Measurements from ENCODE around the gene NGEF.
"Not testable (repeated sequence)": the region's sequence is repeated elsewhere in the genome, so short reads cannot be mapped to it uniquely, and the experiment has no call there.

NGEF gene

DNA sequence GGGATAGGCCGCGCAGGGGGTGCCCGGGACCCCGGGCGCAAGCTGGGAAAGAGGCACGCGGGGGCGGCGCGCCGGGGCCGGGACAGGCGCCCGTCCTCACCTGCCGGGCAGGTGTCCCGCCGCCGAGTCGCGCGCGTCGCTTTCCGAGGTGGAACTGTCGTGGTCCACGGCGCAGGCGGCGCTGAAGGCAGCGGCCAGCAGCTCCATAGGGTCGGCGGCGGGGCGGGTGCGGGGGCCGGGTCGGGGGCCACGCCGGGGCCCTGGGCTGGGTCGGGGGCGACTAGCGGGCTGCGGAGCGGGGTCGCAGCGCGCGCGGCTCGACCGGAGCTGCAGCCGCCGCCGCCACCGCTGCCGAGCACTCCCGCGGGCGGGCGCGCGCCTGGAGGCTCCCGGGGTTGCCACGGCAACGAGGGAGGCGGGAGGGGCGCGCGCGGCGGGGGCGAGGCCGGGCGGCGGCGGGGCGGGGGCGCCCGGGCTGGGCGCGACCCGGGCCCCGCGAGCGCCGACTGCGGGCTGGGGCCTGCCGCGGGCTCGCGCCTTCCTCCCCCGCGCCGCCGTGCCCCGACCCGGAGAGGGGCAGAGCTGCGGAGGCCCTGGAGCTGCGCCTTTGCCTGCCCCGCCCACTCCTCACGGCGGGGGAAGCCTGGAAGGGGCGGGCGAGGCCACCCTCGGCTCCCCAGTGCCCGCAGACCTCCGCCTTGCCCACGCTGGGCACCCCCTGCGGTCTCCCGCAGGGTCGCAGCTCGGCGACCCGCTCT is 85.1 kb downstream of the NGEF start:
- peak; percentile 71 for DNase-seq (ENCODE audit: low spot score)

DNA sequence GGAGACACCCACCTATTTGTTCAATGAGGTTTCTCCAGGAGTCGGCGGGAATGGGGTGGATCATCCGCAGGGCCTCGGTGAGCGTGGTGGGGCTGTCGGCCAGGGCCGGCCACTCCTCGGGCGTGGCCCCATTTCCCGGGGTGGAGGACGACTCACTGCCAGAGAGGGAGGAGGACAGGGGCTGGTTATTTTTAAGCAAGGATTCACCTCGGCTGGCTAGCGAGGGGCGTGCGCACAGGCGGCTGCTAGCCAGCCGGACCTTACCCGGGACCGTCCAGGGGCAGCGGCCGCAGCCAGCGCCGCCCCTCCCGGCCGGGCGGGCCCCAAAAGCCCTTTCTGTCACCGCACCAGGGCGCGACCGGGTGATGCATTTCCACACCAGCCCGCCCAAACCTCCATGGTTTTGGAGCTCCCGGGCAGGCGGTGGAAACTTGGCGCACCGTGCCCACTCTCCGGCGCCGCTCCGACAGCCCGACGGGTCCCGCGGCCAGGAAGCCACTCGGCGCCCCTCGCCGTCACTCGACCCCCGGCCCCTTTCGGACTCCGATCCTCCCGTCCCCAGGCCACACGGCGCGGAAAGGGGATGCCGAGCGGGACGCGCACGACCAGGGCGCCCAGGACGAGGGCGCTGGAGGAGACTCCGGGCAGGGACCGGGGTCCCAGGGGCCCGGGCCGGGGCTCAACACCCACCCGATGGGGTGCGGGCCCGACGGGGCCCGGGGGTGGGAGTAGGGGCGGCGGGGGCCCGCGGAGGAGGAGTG is 85.8 kb downstream of the NGEF start:
- peak; percentile 51 for DNase-seq (ENCODE audit: low spot score)

DNA sequence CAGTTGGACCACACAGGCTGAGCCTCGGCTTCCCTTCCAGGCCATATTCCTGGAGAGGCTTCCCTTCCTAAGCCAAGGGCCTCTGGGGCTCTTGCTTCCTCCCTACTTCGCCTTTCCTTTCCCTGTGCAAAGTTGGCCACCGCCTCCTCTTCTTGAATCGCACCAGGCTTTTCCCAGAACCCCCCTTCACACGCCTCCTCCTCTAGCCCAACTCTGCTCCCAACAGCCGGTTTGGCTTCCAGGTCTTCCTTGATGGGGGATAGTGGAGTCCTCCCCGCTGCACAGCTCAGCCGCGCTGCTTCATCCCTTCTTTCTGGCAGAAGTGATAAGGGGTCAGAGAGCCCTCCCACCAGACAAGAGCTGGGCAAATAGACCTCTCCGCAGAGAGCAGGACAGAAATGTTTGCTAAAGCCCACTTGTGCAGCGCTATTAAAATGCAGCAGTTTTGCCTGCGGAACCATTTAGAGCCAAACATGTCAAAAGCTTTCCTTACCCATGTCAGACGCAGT is 86.6 kb downstream of the NGEF start:
- no peak for DNase-seq (ENCODE audit: low spot score)

DNA sequence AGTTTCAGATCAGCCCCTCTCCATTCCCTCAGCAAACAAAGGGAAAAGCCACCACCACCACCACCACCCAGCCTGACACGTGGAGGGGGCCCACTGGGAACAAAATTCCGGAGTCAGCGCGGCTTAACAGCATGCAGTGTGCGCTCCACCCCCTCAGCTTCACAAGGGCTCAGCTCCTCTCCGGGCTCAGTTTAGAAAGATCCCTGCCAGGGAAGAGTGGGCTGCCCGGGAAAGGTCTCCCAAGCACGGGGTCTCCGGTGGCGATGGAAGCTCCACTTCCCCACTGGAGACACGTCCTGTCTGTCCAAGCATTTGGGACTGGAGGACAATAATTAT is 87.3 kb downstream of the NGEF start:
- no peak for DNase-seq (ENCODE audit: low spot score)

DNA sequence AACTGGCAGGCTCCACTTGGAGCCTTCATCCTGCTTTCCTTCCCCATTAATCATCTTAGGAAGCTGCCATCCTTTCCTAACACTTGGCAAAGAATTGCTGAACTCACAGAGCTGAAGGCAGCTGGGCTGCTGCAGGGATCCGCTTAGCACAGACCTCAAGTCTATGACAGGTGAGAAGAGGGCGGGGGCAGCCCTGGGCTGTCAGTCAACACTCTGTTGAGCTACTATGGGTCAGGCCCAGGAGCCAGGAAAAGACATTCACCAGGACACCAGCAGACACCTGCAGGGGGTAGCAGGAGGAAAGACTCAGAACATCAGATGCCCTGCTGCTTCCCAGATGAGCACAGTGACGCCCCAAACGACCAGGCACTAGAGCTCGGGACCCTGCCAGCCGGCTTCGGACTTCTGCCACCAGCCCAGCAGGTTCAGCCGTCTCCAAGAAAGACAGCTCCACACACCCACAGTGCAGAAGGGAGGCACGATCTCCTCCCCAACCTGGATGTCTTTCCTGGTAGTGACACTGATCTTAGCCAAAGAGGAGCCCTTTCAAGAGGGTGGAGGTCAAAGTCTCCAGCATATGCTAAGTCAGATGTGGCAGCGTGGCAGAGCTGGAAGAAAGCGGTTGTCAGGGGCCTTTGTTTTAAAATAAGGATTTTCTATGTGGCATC is 87.8 kb downstream of the NGEF start:
- no peak for DNase-seq (ENCODE audit: low spot score)

DNA sequence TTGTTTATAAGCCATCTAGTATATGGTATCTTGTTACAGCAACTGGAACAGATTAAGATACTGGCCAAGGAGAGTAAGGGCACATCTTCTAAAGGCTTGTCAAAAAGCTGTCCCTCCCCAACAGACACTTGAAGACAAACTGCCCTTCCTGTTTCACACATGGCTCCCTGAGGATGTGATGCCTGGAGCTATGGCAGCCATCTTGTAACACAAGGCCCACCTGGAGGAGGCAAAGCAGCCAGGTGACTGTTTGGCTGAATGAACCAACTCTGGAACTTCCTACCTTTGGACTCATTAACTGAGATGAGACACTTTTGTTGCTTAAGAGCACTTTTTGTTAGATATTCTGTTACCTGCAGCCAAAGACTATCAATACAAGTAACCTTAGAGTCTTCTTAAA is 88.6 kb downstream of the NGEF start:
- DNase-seq (ENCODE audit: low spot score): no peak

DNA sequence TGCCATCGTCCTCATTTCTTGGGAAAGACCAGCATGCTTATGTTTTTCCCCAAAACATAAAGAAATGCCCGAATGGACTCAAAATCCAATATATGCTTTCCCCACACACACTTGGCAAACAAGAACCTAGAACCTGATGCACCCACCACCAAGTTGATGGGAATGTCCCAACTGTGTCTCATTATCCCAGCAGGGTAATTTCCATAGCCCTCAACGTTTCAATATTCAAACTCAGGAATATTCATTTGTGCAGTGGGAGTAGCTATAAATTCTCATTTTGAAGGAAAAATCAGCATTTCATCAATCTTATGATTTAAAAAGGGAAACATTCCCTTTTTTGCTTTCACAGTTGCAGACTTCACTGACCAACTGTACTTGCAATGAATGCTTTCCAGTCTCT is 92.3 kb downstream of the NGEF start:
- no peak for DNase-seq (ENCODE audit: low spot score)

DNA sequence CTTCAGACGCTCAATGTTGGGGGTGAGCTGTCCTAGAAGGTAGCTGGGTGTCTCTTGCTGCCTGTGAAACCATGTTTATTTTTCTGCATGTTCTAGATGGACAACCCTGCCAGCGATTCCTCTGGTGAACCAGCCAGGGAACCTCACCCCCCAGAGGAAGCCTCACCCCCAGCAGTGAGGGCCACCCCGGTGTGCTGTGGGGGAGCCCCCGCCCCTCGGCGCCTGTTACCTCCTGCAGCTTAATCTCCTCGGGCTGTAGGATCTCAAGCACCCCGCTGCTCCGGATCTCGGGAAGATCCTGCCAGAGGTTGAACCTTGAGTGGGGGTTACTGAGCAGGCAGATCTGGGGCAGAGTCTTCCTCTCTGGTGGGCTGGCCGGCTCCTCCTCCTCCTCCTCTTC is 93.0 kb downstream of the NGEF start:
- no peak for DNase-seq (ENCODE audit: low spot score)

DNA sequence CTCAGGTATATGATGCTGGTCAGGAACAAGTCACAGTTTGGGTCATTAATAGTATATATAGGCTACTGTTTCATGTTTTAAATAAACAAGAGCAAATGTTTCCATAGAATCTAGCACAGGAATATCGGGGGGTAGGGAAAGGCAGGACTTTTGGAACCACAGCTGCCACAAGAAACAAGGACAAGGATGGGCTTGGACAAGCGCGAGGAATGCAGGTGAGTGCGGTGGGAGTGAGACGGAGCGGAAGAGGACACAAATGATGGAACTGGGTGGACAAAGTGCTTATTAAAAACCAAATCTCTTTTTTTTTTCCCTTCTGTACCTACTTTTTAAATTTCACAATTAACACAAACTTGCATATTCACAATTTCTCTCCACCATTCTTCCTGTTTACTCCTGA is 93.9 kb downstream of the NGEF start:
- no peak for DNase-seq (ENCODE audit: low spot score)

DNA sequence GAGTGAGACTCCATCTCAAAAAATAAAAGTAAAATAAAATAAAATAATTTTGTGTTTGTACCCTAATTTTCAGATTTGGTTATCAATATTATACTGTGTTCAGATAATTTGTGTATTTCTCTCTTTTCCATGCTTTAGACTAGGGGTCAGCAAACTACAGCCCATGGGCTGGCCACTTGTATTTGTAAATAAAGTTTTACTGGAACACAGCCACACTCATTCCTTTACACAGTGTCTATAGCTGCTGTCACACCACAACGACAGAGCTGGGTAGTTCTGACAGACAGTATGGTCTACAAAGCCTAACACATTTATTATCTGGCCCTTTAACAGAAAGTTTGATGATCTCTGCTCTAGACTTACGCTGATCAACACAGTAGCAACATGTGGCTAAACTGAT is 99.2 kb downstream of the NGEF start:
- no peak for DNase-seq (ENCODE audit: low spot score)

DNA sequence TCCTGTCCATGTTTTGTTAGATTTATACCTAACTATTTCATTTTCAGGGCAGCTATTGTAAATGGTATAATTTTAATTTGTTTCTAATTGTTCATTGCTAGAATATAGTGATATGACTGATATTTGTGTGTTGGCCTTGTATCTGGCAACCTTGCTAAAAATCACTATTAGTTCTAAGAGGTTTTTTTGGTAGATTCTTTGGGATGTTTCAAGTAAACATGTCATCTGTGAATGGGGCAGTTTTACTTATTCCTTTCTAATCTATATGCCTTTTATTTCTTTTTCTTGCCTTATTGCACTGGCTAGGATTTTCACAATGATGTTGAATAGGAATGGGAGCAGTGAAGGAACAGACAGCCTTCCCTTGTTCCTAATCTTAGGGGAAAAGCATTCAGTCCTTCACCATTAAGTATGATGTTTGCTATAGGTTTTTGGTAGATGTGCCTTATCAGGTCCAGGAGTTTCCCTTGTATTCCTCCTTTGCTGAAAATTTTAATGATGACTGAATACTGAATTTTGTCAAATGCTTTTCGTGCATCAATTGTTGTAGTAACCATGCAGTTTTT is 101.3 kb downstream of the NGEF start:
- no peak for DNase-seq (ENCODE audit: low spot score)

DNA sequence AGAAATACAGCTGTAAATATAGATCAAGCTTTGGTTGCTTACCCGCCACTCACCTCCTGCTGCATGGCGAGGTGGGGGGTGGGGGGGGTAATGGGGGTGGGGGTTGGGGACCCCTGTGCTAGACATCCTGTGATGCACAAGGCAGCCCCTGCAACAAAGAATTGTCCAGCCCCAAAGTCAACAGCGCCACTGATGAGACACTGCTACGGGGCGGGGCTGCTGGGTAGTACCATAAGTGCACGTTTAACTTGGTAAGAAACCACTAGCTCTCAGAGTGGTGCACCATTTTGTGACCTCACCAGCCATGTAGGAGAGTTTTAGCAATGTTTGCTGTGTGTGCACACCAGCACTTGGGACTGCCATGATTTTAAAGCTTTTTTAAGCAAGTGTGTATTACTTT is 102.7 kb downstream of the NGEF start:
- DNase-seq (ENCODE audit: low spot score): no peak

DNA sequence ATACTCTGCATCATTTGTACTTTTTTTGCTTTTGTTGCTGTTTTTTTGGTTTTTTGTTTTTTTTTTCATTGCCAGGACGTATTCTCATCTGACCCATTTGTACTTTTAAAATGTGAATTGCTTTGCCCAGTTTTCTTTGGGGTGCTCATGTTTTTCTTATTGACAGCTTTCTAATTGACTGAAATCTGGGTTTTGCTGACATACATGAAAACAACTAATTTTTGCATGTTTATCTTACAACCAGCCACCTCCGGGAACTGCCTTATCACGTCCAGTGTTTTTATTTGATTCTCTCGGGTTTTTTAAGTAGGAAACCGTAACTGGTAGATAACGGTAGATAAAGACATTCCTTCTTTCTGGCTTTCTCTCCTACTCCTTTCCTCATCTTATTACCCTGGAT is 104.4 kb downstream of the NGEF start:
- DNase-seq (ENCODE audit: low spot score): no peak

DNA sequence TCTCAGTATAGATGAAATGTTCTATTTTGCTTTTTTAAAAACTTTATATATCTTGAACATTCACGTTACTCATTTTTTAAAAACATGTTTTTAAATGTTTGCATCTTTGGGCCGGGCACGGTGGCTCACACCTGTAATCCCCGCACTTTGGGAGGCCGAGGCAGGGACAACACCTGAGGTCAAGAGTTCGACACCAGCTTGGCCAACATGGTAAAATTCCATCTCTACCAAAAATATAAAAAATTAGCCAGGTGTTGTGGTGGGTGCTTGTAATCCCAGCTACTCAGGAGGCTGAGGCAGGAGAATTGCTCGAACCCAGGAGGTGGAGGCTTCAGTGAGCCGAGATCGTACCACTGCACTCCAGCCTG is 105.4 kb downstream of the NGEF start:
- DNase-seq (ENCODE audit: low spot score): not testable (repeated sequence)

DNA sequence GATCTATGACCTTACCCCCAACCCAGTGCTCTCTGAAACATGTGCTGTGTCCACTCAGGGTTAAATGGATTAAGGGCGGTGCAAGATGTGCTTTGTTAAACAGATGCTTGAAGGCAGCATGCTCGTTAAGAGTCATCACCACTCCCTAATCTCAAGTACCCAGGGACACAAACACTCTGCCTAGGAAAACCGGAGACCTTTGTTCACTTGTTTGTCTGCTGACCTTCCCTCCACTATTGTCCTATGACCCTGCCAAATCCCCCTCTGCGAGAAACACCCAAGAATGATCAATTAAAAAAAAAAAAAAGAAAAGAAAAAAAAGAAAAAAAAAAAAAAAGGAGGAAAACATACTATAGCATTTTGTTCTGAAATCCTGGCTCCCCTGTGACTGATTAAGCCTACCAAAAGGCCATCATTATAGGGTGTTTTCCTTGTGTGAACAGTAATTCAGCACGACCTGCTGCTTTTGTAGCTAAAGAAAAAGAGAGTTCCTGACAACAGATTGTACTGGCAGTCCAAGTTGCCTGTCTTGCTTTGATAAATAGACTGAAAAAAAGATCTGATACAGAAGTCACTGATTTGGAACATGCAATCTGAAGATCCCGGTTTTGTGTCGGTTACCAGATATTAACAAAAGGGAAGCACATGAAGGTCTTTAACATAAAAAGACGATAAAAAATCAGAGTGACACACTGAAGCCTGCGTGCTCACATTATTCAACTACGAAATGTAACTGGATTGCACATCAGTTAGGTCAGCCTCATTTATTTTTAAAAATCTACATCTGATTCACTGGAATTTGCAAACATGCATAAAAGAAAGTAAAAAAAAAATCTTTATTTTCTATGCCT is 106.0 kb downstream of the NGEF start:
- not testable (repeated sequence) for DNase-seq (ENCODE audit: low spot score)

DNA sequence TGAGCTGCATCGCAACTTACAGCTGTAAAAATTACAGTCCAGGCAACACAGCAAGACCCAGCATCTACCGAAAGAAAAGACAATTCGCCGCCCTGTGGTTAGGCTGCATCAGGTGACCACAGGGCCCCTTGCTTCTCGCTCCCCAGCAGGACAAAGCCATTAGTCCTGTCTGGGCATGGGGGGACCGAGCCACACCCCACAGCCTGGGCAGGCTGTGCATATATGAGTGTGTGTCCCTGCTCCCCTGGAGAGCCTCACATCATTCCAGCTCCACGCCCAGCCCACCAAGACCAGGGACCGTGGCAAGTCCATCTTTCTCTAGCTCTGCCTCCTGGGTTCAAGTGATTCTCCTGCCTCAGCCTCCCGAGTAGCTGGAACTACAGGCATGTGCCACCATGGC is 109.1 kb downstream of the NGEF start:
- DNase-seq (ENCODE audit: low spot score): no peak

DNA sequence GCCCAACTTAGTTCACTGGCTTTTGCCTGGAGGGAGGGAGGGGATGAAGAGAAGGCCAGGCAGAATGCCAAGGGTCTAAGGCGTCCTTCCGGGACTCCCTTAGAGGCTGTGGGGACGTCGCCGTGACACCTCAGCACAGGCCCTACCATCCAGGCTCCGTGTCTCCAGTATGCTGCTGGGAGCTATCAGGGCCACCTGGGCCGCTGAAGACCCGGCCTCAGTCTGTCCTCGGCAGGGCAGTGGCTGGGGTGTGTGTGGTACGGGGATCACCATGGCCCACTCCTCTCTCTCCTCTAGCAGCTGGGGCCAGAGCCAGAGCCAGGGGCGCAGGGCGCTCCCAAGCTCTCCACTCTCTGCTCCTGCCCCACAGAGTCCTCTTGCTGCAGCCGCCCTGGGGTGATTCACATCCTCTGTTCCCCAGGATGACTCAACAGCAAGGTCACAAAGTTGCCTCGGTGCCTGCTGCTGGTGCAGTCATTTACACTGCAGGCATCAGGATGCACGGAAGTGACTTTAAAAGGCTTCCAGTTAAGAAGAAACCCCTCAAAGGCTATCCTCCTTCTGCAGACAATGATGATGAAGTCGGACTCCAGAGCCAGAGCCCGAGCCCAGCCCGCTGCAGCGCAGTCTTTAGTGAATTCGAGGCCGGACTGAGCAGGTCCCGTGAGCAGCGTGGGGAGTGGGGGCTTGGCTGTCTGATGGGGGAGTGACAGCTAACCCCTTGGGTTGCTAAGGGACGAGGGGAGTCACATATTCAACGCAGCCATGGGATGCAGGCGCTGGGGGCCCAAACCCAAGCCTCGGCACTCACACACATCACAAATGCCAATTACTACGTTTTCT is 111.1 kb downstream of the NGEF start:
- no peak for DNase-seq (ENCODE audit: low spot score)

DNA sequence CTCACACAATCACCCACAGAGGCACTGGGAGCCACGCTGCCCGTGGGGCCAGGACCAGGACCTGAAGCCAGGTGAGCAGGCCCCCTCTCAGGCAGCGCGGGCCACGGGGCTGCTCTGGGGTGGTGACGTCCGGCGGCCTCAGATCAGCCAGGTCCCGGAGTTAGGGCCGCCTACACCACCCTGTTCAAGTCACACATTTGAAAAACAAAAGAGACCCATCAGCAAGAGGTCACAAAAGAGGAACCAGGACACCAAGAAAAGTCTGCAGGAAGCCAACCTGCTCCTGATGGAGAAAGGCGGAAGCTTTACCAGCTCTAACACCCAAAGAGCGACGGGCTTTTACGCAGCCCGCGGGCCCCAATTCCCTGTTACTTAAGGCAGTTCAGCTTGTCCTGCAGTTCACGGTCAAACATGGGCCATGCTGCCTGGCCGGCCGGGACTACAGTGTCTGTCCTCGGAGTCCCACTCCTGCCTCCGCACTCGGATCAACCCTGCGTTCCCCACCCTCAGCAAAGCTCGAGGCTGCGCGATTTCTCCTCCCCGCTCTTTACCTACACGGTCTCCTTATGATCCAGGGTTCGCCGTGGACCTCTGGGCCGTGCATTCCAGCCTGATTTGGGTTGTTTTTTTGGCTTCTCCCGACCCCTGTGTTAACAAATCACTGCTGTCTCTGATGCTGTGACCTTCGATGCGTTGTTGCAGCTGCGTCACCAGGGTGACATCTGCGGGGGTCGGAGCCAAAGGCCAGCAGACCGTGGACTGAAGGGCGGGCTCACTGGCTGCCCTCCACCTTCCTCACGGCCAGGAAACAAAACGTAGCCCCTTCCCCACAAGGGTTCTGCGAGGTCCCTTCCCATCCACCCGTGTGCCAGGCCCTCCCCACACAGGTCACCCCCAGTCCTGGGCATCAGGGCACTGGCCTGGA is 112.0 kb downstream of the NGEF start:
- no peak for DNase-seq (ENCODE audit: low spot score)

DNA sequence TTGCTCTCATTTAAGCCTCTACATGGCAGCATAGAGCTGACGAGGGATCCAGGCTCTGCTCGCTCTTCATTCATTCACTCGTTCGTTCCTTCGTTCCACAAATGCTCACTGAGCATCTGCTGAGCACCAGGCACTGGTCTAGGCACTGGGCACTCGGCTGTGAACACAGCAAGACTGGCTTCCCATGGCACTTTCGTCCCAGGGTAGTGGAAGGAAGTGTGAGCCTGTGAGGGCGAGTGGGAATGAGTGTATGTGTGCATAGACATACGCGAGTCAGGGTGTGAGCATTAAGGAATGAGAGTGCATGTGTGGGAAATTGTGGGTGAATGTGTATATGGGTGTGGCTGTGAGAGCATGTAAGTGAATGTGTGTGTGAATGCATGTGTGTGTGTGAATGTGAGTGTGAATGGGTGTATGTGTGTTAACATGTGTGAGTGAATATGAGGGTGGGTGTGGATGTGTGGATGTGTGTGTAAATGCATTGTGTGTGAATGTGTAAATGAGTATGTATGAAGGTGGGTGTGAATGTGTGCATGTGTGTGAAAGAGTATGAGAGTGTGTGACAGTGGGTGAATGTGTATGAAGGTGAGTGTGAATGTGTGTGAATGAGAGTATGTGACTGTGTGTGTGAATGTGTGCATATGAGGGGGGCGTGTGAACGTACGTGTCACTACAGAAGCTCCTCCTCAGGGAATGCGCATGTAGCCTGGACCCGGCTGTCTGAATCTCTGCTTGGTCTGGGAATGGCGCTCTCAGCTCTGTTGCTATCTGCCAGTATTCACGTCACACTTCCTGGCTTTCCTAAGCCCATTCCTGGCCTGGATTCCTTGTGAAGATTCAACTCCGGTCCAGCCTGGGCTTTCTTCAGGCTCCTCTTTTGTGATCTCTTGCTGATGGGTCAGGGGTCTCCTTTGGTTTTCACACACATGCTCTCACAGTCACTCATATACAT is 114.2 kb downstream of the NGEF start:
- no peak for DNase-seq (ENCODE audit: low spot score)
